ENCODE data around the gene BBS4. TPM values are rescaled to one million over a fixed set of nuclear protein-coding genes. Genes with fewer than 3 reads are reported as not detected.
A peak's percentile ranks its signal among the peaks of the same experiment; 100 is the strongest.
"Not testable (repeated sequence)": the region's sequence is repeated elsewhere in the genome, so short reads cannot be mapped to it uniquely, and the experiment has no call there.

Gene BBS4, protein sequence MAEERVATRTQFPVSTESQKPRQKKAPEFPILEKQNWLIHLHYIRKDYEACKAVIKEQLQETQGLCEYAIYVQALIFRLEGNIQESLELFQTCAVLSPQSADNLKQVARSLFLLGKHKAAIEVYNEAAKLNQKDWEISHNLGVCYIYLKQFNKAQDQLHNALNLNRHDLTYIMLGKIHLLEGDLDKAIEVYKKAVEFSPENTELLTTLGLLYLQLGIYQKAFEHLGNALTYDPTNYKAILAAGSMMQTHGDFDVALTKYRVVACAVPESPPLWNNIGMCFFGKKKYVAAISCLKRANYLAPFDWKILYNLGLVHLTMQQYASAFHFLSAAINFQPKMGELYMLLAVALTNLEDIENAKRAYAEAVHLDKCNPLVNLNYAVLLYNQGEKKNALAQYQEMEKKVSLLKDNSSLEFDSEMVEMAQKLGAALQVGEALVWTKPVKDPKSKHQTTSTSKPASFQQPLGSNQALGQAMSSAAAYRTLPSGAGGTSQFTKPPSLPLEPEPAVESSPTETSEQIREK
- total RNA-seq = 6.8 and 7.3 TPM in 2 replicates

GRCh38 chr15:72685925-72686794 is at the start of gene BBS4, which contains the start of gene HIGD2B:
Gene BBS4 (plus strand): TSS chr15:72686207. CDS start chr15:72686228, 21 bp downstream.
Gene HIGD2B (minus strand): TSS chr15:72686182. CDS start chr15:72676374, 9,808 bp downstream.
- peak; percentile 68 to 84 for DNase-seq (ENCODE audit: low read depth in 2 of 2)

- peak; percentile 35 to 73 for DNase-seq (ENCODE audit: low read depth in 2 of 2)
Measured at GRCh38 chr15:72636519-72637282, 49.3 kb upstream of the BBS4 start.

DNA sequence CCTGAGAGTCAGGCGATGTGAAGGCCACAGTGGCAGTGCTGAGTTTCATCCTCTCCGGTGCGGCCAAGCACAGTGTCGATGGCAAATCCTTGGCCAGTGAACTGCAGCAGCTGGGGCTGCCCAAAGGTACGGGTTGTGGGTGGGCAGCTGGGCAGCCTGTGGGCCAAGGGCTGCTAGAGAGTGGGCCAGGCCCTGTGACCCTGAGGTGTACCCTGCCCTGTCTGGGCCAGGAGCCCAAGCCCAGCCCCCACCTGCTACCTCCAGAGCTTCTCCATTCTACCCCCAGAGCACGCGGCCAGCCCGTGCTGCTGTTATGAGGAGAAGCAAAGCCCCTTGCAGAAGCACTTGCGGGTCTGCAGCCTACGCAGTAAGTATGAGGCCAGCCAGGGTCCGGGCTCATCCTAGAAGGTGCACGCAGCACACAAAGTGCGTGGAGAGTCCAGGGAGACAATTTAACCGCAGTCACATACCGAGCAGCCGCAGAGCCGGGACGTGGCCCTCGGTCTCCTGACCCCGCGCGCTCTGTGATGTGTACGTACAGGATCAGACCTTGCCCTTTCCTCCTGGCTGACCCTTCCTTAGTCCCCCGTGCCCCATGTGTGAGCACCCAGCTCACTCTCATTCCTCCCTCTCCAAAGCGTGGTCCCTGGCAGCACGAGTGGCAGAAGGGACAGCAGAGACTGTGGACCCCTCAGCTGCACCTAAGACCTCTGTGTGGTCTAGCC is 46.1 kb upstream of the BBS4 start:
- DNase-seq (ENCODE audit: low read depth in 2 of 2) = not testable (repeated sequence)

- not testable (repeated sequence) for DNase-seq (ENCODE audit: low read depth in 2 of 2)
Measured at GRCh38 chr15:72642271-72642670, 43.7 kb upstream of the BBS4 start.

DNA sequence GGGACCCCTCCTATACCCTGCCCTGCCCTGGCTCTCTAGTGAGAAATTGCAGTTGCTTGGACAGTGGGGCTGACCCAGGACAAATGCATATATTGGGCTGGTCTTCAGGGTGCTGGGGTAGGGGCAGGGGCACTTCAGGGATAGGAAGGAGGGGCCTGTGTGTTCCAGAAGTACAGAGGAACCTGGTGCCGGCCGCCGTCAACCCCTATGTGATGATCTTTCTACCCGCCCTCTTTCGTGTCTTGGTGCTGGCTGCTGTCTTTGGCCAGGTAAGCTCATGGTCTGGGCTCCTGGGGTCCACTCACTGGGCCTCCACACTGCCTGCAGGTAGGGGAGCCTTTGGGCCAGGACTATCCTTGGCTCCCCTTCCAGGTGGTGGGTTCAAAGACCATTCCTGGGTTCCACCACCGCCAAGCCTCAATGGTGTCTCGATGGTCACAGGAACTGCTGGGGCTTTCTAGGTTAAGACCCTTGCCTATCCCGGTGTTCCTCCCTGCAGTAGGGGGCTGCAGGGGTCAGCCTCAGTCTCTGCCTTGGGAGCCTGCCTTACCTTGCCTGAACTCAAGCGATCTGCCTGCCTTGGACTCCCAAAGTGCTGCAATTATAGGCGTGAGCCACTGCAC is 37.3 kb upstream of the BBS4 start:
- DNase-seq (ENCODE audit: low read depth in 2 of 2) = not testable (repeated sequence)

DNA sequence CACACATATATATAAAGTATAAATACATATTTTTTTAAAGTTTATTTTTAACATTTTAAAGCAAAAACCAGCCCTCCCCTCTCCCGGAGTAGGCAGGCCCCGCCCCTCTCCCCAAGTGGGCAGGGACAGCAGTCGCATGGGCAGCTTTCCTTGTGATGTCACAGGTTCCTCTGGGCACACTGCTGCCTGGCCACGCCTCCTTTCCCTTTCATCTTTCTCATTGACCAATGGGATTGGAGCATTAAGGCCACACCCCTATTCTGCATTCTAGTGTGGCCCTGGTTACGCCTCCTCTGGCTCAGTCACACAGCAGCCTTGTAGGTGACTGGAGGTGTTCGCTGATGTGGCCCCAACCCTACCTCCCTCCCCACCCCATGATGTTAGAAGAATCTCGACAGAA is 31.6 kb upstream of the BBS4 start, which contains the start of gene GOLGA6B:
Gene GOLGA6B, plus strand, starts transcription at position 301 of the 400 bp plus-strand sequence. Its CDS starts 41 bp downstream, at position 342.
- not testable (repeated sequence) for DNase-seq (ENCODE audit: low read depth in 2 of 2)

DNA sequence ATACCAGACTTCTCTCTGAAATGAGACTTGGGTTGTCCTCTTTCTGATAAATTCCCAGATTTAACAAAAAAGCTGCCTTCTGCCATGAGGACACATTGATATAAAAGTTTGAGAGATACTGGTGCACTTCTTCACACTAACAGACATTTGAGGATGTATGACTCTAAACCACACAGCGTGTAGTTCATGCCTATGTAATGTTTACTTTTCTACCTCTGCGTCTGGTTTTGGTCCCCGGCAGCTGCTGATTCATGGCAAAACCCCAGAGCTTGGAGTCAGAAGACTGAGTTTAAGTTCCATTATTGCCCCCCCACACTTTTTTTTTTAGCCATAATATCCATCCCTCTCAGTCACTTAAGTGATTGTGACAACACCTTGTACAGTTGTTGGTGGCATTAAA is 30.0 kb upstream of the BBS4 start:
- DNase-seq (ENCODE audit: low read depth in 2 of 2) = not testable (repeated sequence)

- DNase-seq (ENCODE audit: low read depth in 2 of 2) = not testable (repeated sequence)
Measured at GRCh38 chr15:72661081-72661480, 24.9 kb upstream of the BBS4 start.

DNA sequence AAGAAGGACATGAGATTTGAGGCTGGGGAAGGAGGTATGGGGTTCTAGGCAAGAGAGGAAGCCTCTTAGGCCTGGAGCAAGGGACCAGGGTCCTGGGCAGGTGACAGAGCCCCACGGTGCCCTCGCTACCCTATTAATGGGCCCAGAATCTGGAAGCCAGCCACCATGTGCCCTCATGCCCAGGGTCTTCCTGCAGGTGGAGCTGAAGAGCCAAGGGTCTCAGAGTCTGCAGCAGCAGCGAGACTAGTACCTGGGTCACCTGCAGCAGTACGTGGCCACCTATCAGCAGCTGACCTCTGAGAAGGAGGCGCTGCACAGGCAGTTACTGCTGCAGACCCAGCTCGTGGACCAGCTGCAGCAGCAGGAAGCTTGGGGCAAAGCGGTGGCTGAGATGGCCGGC is 22.1 kb upstream of the BBS4 start:
- DNase-seq (ENCODE audit: low read depth in 2 of 2) = not testable (repeated sequence)

GRCh38 chr15:72665706-72666105 is 20.3 kb upstream of the BBS4 start:
- DNase-seq (ENCODE audit: low read depth in 2 of 2) = not testable (repeated sequence)

GRCh38 chr15:72669803-72670202 is 16.2 kb upstream of the BBS4 start:
- not testable (repeated sequence) for DNase-seq (ENCODE audit: low read depth in 2 of 2)

DNA sequence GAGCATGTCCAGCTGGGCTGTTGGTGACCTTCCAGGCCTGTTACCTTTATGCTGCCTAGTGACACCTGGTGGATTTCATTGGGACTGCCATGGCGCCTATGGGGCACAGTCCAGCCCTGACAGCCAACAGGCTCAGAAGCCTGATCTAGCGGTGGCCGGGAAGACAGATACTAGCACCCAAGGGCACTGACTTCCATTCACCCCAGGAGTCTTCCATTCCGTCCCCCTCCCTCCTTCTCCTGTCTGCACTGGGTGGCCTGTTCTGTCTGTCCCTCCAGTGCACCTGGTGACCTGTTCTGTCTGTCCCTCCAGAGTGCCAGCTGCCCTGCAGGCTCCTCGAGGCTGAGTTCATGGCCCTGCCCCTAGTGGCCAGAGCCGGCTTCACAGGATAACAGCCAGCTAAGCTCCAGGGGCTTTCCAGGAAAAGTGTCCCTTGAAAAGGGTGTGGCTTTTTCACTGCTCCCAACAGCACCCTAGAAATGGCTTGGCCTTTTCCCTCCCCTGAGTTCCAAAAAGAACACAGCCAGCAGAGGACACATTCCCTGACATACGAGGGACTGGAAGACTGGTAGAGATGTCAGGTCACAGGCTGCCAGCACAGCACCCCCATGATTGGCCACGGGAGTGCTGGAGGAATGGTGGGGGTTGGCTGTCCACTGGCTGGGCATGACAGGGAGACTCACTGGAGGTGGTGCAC is 15.2 kb upstream of the BBS4 start:
- peak; percentile 53 to 68 for DNase-seq (ENCODE audit: low read depth in 2 of 2)

DNA sequence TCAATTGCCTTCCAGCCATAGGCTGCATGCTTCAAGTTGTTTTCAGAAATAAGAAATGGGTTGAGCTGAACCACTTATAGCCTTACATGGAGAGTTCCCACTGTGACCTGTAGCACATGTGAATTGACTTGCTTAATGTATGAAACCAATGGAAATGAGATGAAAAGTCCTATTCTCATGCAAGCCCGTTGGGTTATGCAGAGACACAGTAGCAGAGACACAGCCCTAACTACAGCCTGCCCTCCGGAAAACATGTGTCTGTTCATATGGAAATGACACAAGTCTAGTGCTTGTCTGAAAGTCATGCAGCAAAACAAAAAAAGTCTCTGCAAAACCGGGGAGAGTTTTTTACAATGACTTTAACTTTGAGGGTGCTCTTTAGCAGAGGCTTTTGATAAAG is 14.5 kb upstream of the BBS4 start:
- DNase-seq (ENCODE audit: low read depth in 2 of 2) = no peak

- DNase-seq (ENCODE audit: low read depth in 2 of 2) = no peak
Measured at GRCh38 chr15:72676838-72677237, 9.2 kb upstream of the BBS4 start.

DNA sequence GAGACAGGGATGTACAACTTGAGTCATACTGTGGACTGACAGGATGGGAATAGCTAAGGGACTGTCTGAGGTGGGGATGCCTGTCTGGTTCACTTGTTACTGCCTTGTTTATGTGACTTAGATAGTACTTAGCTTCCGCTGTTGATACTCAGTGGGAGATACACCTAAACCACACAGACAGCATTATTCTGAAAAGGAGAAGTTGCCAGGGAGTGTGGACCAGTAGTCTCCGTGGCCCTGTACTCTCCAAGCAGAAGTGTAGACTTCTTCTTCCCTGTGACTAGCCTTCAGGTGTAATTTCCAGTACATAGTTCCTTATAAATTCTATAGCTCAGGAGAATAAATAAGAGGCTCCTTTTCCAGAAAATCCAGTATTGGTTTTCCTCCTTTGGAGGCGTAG is 5.1 kb upstream of the BBS4 start:
- no peak for DNase-seq (ENCODE audit: low read depth in 2 of 2)

DNA sequence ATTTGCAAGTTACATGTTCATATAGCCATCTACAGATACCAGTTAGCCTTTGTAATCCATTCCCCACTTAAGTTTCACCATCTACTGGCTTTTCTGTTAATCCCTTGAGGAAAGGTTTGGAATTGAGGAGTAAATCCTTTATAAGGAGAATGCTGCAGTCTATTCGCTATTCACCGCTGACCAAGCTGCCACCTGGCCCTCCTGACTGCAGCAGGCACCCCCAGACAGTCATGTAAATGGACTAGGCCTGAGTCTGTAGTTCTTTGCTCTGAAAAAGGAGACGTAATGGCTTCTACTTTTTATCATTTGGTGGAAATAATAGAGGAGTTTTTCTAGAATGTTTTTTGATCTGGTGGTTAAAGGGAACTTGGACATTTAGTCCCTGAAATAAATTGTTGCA is 3.2 kb upstream of the BBS4 start:
- no peak for DNase-seq (ENCODE audit: low read depth in 2 of 2)

GRCh38 chr15:72685301-72685924 is 594 bp upstream of the BBS4 start:
- no peak for DNase-seq (ENCODE audit: low read depth in 2 of 2)

DNA sequence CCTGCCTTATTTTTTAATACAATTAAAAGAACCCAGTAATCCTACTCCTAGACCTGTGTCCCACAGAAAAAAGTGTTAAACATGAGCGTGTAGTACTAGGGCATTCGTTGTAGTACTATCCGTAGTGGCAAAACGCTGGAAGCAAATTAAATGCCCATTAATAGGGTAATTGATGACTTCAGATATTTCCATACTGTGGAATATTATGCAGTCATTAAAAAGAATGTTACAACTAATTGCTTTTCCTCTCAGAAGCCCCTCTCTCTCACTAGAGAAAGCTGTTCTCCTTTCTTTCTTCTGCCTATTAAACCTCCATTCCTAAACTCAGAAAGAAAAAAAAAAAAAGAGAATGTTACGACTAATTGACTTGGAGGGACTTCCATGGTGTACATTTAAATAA is 2.7 kb downstream of the BBS4 start:
- DNase-seq (ENCODE audit: low read depth in 2 of 2) = no peak

DNA sequence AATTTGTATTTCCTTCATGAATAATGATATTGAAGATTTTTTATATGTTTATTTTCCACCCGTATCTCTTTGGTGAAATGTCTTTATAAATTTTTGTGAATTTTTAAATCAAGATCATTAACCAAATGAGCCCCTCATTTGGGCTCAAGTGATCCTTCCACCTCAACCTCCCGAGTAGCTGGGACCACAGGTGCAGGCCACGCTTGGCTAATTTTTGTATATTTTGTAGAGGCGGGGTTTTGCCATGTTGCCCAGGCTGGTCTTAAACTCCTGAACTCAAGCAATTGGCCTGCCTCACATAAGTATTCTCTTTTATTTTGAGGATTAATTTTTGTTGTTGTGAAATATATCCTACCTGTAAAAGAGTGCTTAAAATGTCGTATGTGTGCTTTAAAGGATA is 4.9 kb downstream of the BBS4 start:
- DNase-seq (ENCODE audit: low read depth in 2 of 2) = no peak

Measured in dermis microvascular lymphatic vessel endothelial cell (primary cell).